ENCODE results near the gene PRCP. TPM values are rescaled to one million over a fixed set of nuclear protein-coding genes. Genes with fewer than 3 reads are reported as not detected.
A peak's percentile ranks its signal among the peaks of the same experiment; 100 is the strongest.

PRCP gene
- total RNA-seq, 1 experiment from 2014 or later: 57.0 TPM

GRCh38 chr11:82814379-82814778 is 85.9 kb downstream of the PRCP start:
- TF ChIP-seq, protein P1, sequence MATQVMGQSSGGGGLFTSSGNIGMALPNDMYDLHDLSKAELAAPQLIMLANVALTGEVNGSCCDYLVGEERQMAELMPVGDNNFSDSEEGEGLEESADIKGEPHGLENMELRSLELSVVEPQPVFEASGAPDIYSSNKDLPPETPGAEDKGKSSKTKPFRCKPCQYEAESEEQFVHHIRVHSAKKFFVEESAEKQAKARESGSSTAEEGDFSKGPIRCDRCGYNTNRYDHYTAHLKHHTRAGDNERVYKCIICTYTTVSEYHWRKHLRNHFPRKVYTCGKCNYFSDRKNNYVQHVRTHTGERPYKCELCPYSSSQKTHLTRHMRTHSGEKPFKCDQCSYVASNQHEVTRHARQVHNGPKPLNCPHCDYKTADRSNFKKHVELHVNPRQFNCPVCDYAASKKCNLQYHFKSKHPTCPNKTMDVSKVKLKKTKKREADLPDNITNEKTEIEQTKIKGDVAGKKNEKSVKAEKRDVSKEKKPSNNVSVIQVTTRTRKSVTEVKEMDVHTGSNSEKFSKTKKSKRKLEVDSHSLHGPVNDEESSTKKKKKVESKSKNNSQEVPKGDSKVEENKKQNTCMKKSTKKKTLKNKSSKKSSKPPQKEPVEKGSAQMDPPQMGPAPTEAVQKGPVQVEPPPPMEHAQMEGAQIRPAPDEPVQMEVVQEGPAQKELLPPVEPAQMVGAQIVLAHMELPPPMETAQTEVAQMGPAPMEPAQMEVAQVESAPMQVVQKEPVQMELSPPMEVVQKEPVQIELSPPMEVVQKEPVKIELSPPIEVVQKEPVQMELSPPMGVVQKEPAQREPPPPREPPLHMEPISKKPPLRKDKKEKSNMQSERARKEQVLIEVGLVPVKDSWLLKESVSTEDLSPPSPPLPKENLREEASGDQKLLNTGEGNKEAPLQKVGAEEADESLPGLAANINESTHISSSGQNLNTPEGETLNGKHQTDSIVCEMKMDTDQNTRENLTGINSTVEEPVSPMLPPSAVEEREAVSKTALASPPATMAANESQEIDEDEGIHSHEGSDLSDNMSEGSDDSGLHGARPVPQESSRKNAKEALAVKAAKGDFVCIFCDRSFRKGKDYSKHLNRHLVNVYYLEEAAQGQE (IDR thresholded peaks at IDR 0.05; ENCODE audit: insufficient read depth in 1 of 2, low read depth in 2 of 2, low read length in 1 of 2): no peak
- TF ChIP-seq CTCF (IDR thresholded peaks at IDR 0.05) (no peak), TCF7L2 (IDR thresholded peaks at IDR 0.05; ENCODE audit: low read depth, low read length) (no peak), SIN3A (IDR thresholded peaks at IDR 0.05; ENCODE audit: borderline replicate concordance, insufficient read depth, low read depth, low read length) (no peak), POLR2AphosphoS5 (IDR thresholded peaks at IDR 0.05; ENCODE audit: low read depth, low read length) (no peak)
- H3K4me1 ChIP-seq (ENCODE audit: control insufficient read depth, insufficient read depth, low read length): no peaks in the 10 kb centered on the region
- ChIA-PET CTCF (no interaction called here), POLR2A (no interaction called here)
- no peaks in the 10 kb centered on the region for H3K9me3 ChIP-seq (ENCODE audit: control insufficient read depth, insufficient read depth, low read depth, low read length)
- in situ Hi-C loops (cut with HindIII; ENCODE audit: low pct_unique_long_range_greater_than_20kb, low sequenced_read_pairs) (no loop called here), intact Hi-C loops (cut with micrococcal nuclease; ENCODE audit: unreplicated experiment) (no loop called here)
- no peak for ATAC-seq
- H3K27ac ChIP-seq (ENCODE audit: low read length): no peak overlapping the region
- no TSS peak for BruUV-seq (replicated peaks)
- peaks cover 16% of the 10 kb centered on the region; the same call in 1 of the 2 replicates for H3K27me3 ChIP-seq (ENCODE audit: control insufficient read depth, insufficient read depth, low read length)
- no peak for DNase-seq (ENCODE audit: low read depth, low spot score)
- no peaks in the 10 kb centered on the region for H3K36me3 ChIP-seq (ENCODE audit: control insufficient read depth, insufficient read depth, low read length)
- no peak overlapping the region for H3K4me3 ChIP-seq (ENCODE audit: low read depth in 2 of 2, low read length in 2 of 2)

- intact Hi-C loops (cut with micrococcal nuclease; ENCODE audit: unreplicated experiment): no loop called here
- CTCF ChIA-PET: no interaction called here
- no TSS peak for BruUV-seq (replicated peaks)
- Histone ChIP-seq H3K4me1 (ENCODE audit: control insufficient read depth, insufficient read depth, low read length) (no peaks in the 10 kb centered on the region), H3K27me3 (ENCODE audit: control insufficient read depth, insufficient read depth, low read length) (peaks cover 31% of the 10 kb centered on the region), H3K36me3 (ENCODE audit: control insufficient read depth, insufficient read depth, low read length) (no peaks in the 10 kb centered on the region), H3K9me3 (ENCODE audit: control insufficient read depth, insufficient read depth, low read depth, low read length) (no peaks in the 10 kb centered on the region), H3K27ac (ENCODE audit: low read length) (no peak overlapping the region), H3K4me3 (ENCODE audit: low read depth in 2 of 2, low read length in 2 of 2) (no peak overlapping the region)
- POLR2A ChIA-PET: interaction anchor here (0.6 kb wide), 1 partner anchor 147 kb away, joined by 3 read pairs; no protein-coding TSS in a partner anchor
- TF ChIP-seq, protein P1 (IDR thresholded peaks at IDR 0.05; ENCODE audit: insufficient read depth in 1 of 2, low read depth in 2 of 2, low read length in 1 of 2): no peak
- TF ChIP-seq TCF7L2 (IDR thresholded peaks at IDR 0.05; ENCODE audit: low read depth, low read length) (no peak), SIN3A (IDR thresholded peaks at IDR 0.05; ENCODE audit: borderline replicate concordance, insufficient read depth, low read depth, low read length) (no peak), CTCF (IDR thresholded peaks at IDR 0.05) (no peak), POLR2AphosphoS5 (IDR thresholded peaks at IDR 0.05; ENCODE audit: low read depth, low read length) (no peak)
- no peak for DNase-seq (ENCODE audit: low read depth, low spot score)
- in situ Hi-C loops (cut with HindIII; ENCODE audit: low pct_unique_long_range_greater_than_20kb, low sequenced_read_pairs): no loop called here
- ATAC-seq: peak; percentile 56; the same call in 1 of the 2 replicates
Measured at GRCh38 chr11:82811369-82811768, 88.9 kb downstream of the PRCP start.
